HUES48 (cell line): ENCODE measurements around the gene KCTD16.

Source experiments
- H3K27ac ChIP-seq: one replicate; pipeline ENCODE4 v1.7.0; 2013; ENCODE audit warnings: low read depth, low read length, inconsistent platforms
- H3K27me3 ChIP-seq: 2 replicates; pipeline ENCODE4 v1.6.1; 2013; ENCODE audit warnings: mild to moderate bottlenecking, low read length; ENCODE audit not compliant: control insufficient read depth, insufficient read depth
- H3K36me3 ChIP-seq: 2 replicates; pipeline ENCODE4 v1.6.1; 2013; ENCODE audit warnings: low read length; ENCODE audit not compliant: control insufficient read depth, insufficient read depth
- H3K4me1 ChIP-seq: 2 replicates; pipeline ENCODE4 v1.6.1; 2013; ENCODE audit warnings: mild to moderate bottlenecking, low read length; ENCODE audit not compliant: control insufficient read depth, insufficient read depth
- H3K4me3 ChIP-seq: 2 replicates; pipeline ENCODE4 v1.5.1; 2013; ENCODE audit warnings: mild to moderate bottlenecking, low read depth, low read length
- H3K9ac ChIP-seq: 2 replicates; pipeline ENCODE4 v1.6.1; 2013; ENCODE audit warnings: mild to moderate bottlenecking, low read depth, low read length, moderate library complexity
- H3K9me3 ChIP-seq: 2 replicates; pipeline ENCODE4 v1.6.1; 2013; ENCODE audit warnings: low read length; ENCODE audit not compliant: control insufficient read depth, insufficient read depth

KCTD16 gene

GRCh38 chr5:144403058-144403457, 232.4 kb downstream of the KCTD16 start:
- Histone ChIP-seq H3K27me3 (no peaks in the 10 kb centered on the region), H3K36me3 (no peaks in the 10 kb centered on the region), H3K4me3 (no peak overlapping the region), H3K4me1 (0 out of 2 replicates have a peak, but pooled peaks cover 5% of the 10 kb centered on the region), H3K27ac (no peak overlapping the region), H3K9me3 (no peaks in the 10 kb centered on the region), H3K9ac (no peak overlapping the region)

- Histone ChIP-seq H3K36me3 (no peaks in the 10 kb centered on the region), H3K27me3 (no peaks in the 10 kb centered on the region), H3K27ac (no peak overlapping the region), H3K4me3 (no peak overlapping the region), H3K4me1 (0 out of 2 replicates have a peak, but pooled peaks cover 5% of the 10 kb centered on the region), H3K9me3 (no peaks in the 10 kb centered on the region), H3K9ac (no peak overlapping the region)
Observed at GRCh38 chr5:144403817-144404420, 233.2 kb downstream of the KCTD16 start.

- Histone ChIP-seq H3K4me3 (no peak overlapping the region), H3K27ac (no peak overlapping the region), H3K9me3 (no peaks in the 10 kb centered on the region), H3K36me3 (no peaks in the 10 kb centered on the region), H3K4me1 (0 out of 2 replicates have a peak, but pooled peaks cover 5% of the 10 kb centered on the region), H3K9ac (no peak overlapping the region), H3K27me3 (no peaks in the 10 kb centered on the region)
Observed at GRCh38 chr5:144404672-144405071, 234.0 kb downstream of the KCTD16 start.

GRCh38 chr5:144405991-144406390, 235.3 kb downstream of the KCTD16 start:
- Histone ChIP-seq H3K4me1 (0 out of 2 replicates have a peak, but pooled peaks cover 5% of the 10 kb centered on the region), H3K4me3 (no peak overlapping the region), H3K9ac (no peak overlapping the region), H3K27me3 (no peaks in the 10 kb centered on the region), H3K27ac (no peak overlapping the region), H3K9me3 (no peaks in the 10 kb centered on the region), H3K36me3 (no peaks in the 10 kb centered on the region)

GRCh38 chr5:144406442-144406841, 235.8 kb downstream of the KCTD16 start:
- H3K4me1 ChIP-seq, result 0 out of 2 replicates have a peak, but pooled peaks cover 5% of the 10 kb centered on the region
- H3K4me3 ChIP-seq, result no peak overlapping the region
- no peaks in the 10 kb centered on the region for H3K9me3 ChIP-seq
- no peaks in the 10 kb centered on the region for H3K36me3 ChIP-seq
- H3K27me3 ChIP-seq, result no peaks in the 10 kb centered on the region
- H3K27ac ChIP-seq, result no peak overlapping the region
- no peak overlapping the region for H3K9ac ChIP-seq

GRCh38 chr5:144414202-144415029, 243.7 kb downstream of the KCTD16 start:
- Histone ChIP-seq H3K27ac (no peak overlapping the region), H3K9me3 (no peaks in the 10 kb centered on the region), H3K36me3 (no peaks in the 10 kb centered on the region), H3K9ac (no peak overlapping the region), H3K4me1 (no peaks in the 10 kb centered on the region), H3K4me3 (no peak overlapping the region), H3K27me3 (no peaks in the 10 kb centered on the region)

- Histone ChIP-seq H3K4me1 (no peaks in the 10 kb centered on the region; the same call in 1 of the 2 replicates), H3K27me3 (no peaks in the 10 kb centered on the region), H3K4me3 (no peak overlapping the region), H3K9ac (no peak overlapping the region), H3K27ac (no peak overlapping the region), H3K9me3 (no peaks in the 10 kb centered on the region), H3K36me3 (no peaks in the 10 kb centered on the region)
Observed at GRCh38 chr5:144416196-144416595, 245.5 kb downstream of the KCTD16 start.

- Histone ChIP-seq H3K9ac (no peak overlapping the region), H3K4me3 (no peak overlapping the region)
Observed at GRCh38 chr5:144418719-144419118, 248.0 kb downstream of the KCTD16 start.

GRCh38 chr5:144421411-144421810, 250.7 kb downstream of the KCTD16 start:
- Histone ChIP-seq H3K36me3 (no peaks in the 10 kb centered on the region), H3K4me1 (peaks cover 3% of the 10 kb centered on the region; the same call in 1 of the 2 replicates), H3K4me3 (no peak overlapping the region), H3K27me3 (no peaks in the 10 kb centered on the region), H3K9me3 (no peaks in the 10 kb centered on the region), H3K9ac (no peak overlapping the region), H3K27ac (no peak overlapping the region)

More at GRCh38 chr5:144418719-144419118, 248.0 kb downstream of the KCTD16 start:
- H3K27me3 ChIP-seq, result no peaks in the 10 kb centered on the region
- H3K4me1 ChIP-seq, result peaks cover 3% of the 10 kb centered on the region; the same call in 1 of the 2 replicates
- no peaks in the 10 kb centered on the region for H3K36me3 ChIP-seq
- no peaks in the 10 kb centered on the region for H3K9me3 ChIP-seq
- H3K27ac ChIP-seq, result no peak overlapping the region

GRCh38 chr5:144422018-144422727, 251.5 kb downstream of the KCTD16 start:
- H3K9ac ChIP-seq, result no peak overlapping the region

More at GRCh38 chr5:144422018-144422727, 251.5 kb downstream of the KCTD16 start:
- Histone ChIP-seq H3K36me3 (no peaks in the 10 kb centered on the region), H3K4me1 (peaks cover 3% of the 10 kb centered on the region; the same call in 1 of the 2 replicates), H3K4me3 (no peak overlapping the region), H3K27ac (no peak overlapping the region), H3K9me3 (no peaks in the 10 kb centered on the region), H3K27me3 (no peaks in the 10 kb centered on the region)
